Testis (tissue), 3 donors: ENCODE measurements around the gene MAGI1. TPM values are rescaled to one million over a fixed set of nuclear protein-coding genes. Genes with fewer than 3 reads are reported as not detected.

ENCODE experiments used
- DNase-seq: peaks from one replicate; pipeline ENCODE4 v3.0.0-alpha.2; 2019
- H3K27ac ChIP-seq, 2 donors: fragments of 200-600 bp; sonication (generic); one replicate each; pipeline ENCODE4 v1.5.1; 2019
- H3K27me3 ChIP-seq: fragments of 200-600 bp; sonication (generic); one replicate; pipeline ENCODE4 v1.5.1; 2019
- H3K36me3 ChIP-seq: fragments of 200-600 bp; sonication (generic); one replicate; pipeline ENCODE4 v1.5.1; 2017; ENCODE audit warnings: low read depth; ENCODE audit errors: missing control alignments
- H3K4me1 ChIP-seq: fragments of 200-600 bp; sonication (generic); one replicate; pipeline ENCODE4 v1.5.1; 2019
- H3K4me3 ChIP-seq, 2 donors: fragments of 200-600 bp; sonication (generic); one replicate each; pipeline ENCODE4 v1.5.1; 2017 to 2019
- H3K9me3 ChIP-seq: fragments of 200-600 bp; sonication (generic); one replicate; pipeline ENCODE4 v1.5.1; 2017
- CTCF ChIP-seq, 3 experiments: fragments of 450-650 bp in 2 of 3; fragments of 200-600 bp in 1 of 3; sonication (generic) in 1 of 3; IDR thresholded peaks; one replicate each; pipeline ENCODE4 v1.5.1; 2016 to 2019; ENCODE audit warnings: antibody characterized with exemption in 3 of 3, mild to moderate bottlenecking in 2 of 3, moderate library complexity in 1 of 3
- POLR2A ChIP-seq: fragments of 450-650 bp; IDR thresholded peaks from one replicate; pipeline ENCODE4 v1.6.1; 2017; ENCODE audit warnings: antibody characterized with exemption, mild to moderate bottlenecking, moderate library complexity
- WGBS, 2 donors: methylation state at CpG; one replicate each; pipeline ENCODE4 v1.1.5; 2018; 5-methylcytosine and 5-hydroxymethylcytosine counted together
- intact Hi-C: fragments of 100-400 bp; cut with DNase I; formaldehyde crosslinking; loops from one replicate; pipeline ENCODE4 v1.15.1; 2023; ENCODE audit warnings: low total_unique reads
- polyA plus RNA-seq: library from polyadenylated mRNA; stranded (reverse); fragments of 350-450 nt; fragmentation: Illumina TruSeq; extraction: RNeasy Lipid Tissue Mini Kit (QIAGEN cat#74804); gene quantifications from one replicate; pipeline ENCODE4 v1.2.3, GENCODE V29; 2014; ENCODE audit warnings: low read depth, low replicate concordance; ENCODE audit not compliant: insufficient read depth
- total RNA-seq, 2 donors: library from RNA; depleted of rRNA; stranded (reverse); fragments of >200 nt; gene quantifications; one replicate each; pipeline ENCODE4 v1.2.3, GENCODE V29; 2016

The MAGI1 gene
- total and polyA plus RNA-seq, 3 donors from 2014 or later: 55.4 to 60.4 (median 56.1) TPM

GRCh38 chr3:65562447-65562846 is 476.3 kb downstream of the MAGI1 start:
- 65 to 69% methylated on average over 2 of the region's 2 CpGs for WGBS, 2 donors
- TF ChIP-seq CTCF (IDR thresholded peaks at IDR 0.05): no peak
- TF ChIP-seq POLR2A: no peak
- H3K27me3 ChIP-seq: no peaks in the 10 kb centered on the region
- no peaks in the 10 kb centered on the region for H3K4me1 ChIP-seq
- no peaks in the 10 kb centered on the region for H3K9me3 ChIP-seq
- intact Hi-C loops: no loop called here
- no peak for DNase-seq
- no peak overlapping the region for H3K27ac ChIP-seq
- H3K4me3 ChIP-seq: no peak overlapping the region
- no peaks in the 10 kb centered on the region for H3K36me3 ChIP-seq

DNA sequence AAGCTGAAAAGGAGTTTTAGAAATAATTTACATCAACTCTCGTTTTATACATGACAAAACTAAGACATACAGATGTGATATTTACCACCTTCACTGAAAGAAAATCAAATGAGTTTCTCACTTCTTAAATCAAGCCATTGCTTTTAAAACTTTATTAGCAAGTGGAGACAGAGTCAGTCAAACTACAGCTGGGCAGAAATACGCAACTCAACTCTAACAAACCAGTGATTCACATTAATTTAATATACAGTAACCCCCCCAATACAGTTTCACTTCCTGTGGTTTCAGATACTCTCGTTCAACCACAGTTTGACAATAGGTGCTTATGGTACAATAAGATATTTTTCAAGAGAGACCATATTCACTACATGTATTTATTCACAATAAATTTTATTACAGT is 477.1 kb downstream of the MAGI1 start:
- intact Hi-C loops: no loop called here
- Histone ChIP-seq H3K27me3 (no peaks in the 10 kb centered on the region), H3K36me3 (no peaks in the 10 kb centered on the region), H3K9me3 (no peaks in the 10 kb centered on the region), H3K4me1 (no peaks in the 10 kb centered on the region), H3K27ac (no peak overlapping the region), H3K4me3 (no peak overlapping the region)
- TF ChIP-seq POLR2A (no peak), CTCF (IDR thresholded peaks at IDR 0.05) (no peak)
- no peak for DNase-seq
- WGBS, 2 donors: 84 to 89% methylated on average over 3 of the region's 3 CpGs

DNA sequence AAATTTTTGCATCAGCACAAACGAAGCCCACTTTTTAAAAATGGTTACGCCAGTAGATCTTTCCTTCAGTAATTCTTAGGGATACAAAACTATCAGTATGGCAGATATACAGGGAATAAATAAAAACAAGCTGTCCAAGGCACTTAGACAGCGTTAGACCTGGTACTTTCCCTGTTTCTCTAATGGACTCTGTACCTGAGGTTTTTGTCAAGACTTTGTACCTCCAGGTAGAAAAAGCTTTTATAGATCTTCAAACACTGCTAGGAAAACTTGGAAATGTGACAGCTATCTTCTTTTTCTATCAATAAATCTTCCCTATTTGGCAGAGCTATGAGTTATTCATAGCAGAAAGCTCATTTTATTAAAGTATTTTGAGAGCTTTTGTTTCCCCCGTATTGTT is 477.8 kb downstream of the MAGI1 start:
- Histone ChIP-seq H3K27ac (no peak overlapping the region), H3K36me3 (no peaks in the 10 kb centered on the region), H3K4me3 (no peak overlapping the region), H3K4me1 (no peaks in the 10 kb centered on the region), H3K27me3 (no peaks in the 10 kb centered on the region), H3K9me3 (no peaks in the 10 kb centered on the region)
- no peak for TF ChIP-seq POLR2A
- no peak for TF ChIP-seq CTCF (IDR thresholded peaks at IDR 0.05)
- no peak for DNase-seq
- WGBS, 2 donors: 90 to 93% methylated on average over 4 of the region's 4 CpGs
- intact Hi-C loops: no loop called here

GRCh38 chr3:65560133-65560532 is 478.6 kb downstream of the MAGI1 start:
- Histone ChIP-seq H3K4me3 (no peak overlapping the region), H3K36me3 (no peaks in the 10 kb centered on the region), H3K4me1 (no peaks in the 10 kb centered on the region), H3K27ac (no peak overlapping the region), H3K9me3 (no peaks in the 10 kb centered on the region), H3K27me3 (no peaks in the 10 kb centered on the region)
- WGBS, 2 donors: 90 to 95% methylated on average over 5 of the region's 5 CpGs
- TF ChIP-seq CTCF (IDR thresholded peaks at IDR 0.05) (no peak), POLR2A (no peak)
- DNase-seq: no peak
- intact Hi-C loops: no loop called here

DNA sequence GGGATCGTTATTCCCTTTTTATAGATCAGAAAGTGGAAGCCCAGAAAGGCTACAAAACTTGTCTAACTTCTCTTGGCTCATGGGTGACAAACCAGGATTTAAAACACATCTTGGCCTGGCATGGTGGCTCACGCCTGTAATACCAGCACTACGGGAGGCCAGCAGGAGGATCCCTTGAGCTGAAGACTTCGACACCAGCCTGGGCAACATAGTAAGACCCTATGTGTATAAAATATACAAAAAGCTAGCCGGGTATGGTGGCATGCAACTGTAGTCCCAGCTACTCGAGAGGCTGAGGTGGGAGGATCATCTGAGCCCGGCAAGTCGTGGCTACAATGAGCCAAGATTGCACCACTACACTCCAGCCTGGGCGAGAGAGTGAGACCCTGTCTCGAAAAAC is 479.1 kb downstream of the MAGI1 start:
- DNase-seq: no peak
- Histone ChIP-seq H3K36me3 (no peaks in the 10 kb centered on the region), H3K27me3 (no peaks in the 10 kb centered on the region), H3K27ac (no peak overlapping the region), H3K9me3 (no peaks in the 10 kb centered on the region), H3K4me1 (no peaks in the 10 kb centered on the region), H3K4me3 (no peak overlapping the region)
- WGBS, 2 donors: 94 to 95% methylated on average over 10 of the region's 10 CpGs
- TF ChIP-seq CTCF (IDR thresholded peaks at IDR 0.05) (no peak), POLR2A (no peak)
- intact Hi-C loops: no loop called here
